Mucosa of stomach (tissue), 1 donor: ENCODE measurements around the gene PRDM10.

Source experiments
- H3K27me3 ChIP-seq: one replicate; pipeline ENCODE4 v1.7.0; 2013; ENCODE audit warnings: mild to moderate bottlenecking, low read length; ENCODE audit not compliant: control insufficient read depth, insufficient read depth
- H3K36me3 ChIP-seq: one replicate; pipeline ENCODE4 v1.7.0; 2013; ENCODE audit warnings: low read length; ENCODE audit not compliant: control insufficient read depth, insufficient read depth
- H3K4me1 ChIP-seq: one replicate; pipeline ENCODE4 v1.7.0; 2013; ENCODE audit warnings: mild to moderate bottlenecking, low read length; ENCODE audit not compliant: control insufficient read depth, insufficient read depth
- H3K4me3 ChIP-seq: one replicate; pipeline ENCODE4 v1.7.0; 2013; ENCODE audit warnings: low read length
- H3K9ac ChIP-seq: one replicate; pipeline ENCODE4 v1.7.0; 2013; ENCODE audit warnings: mild to moderate bottlenecking, low read length, moderate library complexity
- H3K9me3 ChIP-seq: one replicate; pipeline ENCODE4 v1.7.0; 2013; ENCODE audit warnings: mild to moderate bottlenecking, low read length, moderate library complexity; ENCODE audit not compliant: control insufficient read depth
- donor health status: Pancreatic carcinoma.

Gene PRDM10

GRCh38 chr11:129950101-129951091, 52.2 kb downstream of the PRDM10 start:
- H3K27me3 ChIP-seq = no peaks in the 10 kb centered on the region
- H3K4me3 ChIP-seq = no peak overlapping the region
- peaks cover 8% of the 10 kb centered on the region for H3K4me1 ChIP-seq
- no peak overlapping the region for H3K9ac ChIP-seq
- no peaks in the 10 kb centered on the region for H3K9me3 ChIP-seq
- H3K36me3 ChIP-seq = no peaks in the 10 kb centered on the region

- Histone ChIP-seq H3K4me1 (peaks cover 8% of the 10 kb centered on the region), H3K9ac (no peak overlapping the region), H3K9me3 (no peaks in the 10 kb centered on the region), H3K27me3 (no peaks in the 10 kb centered on the region), H3K36me3 (no peaks in the 10 kb centered on the region), H3K4me3 (no peak overlapping the region)
Observed at GRCh38 chr11:129948926-129949466, 53.6 kb downstream of the PRDM10 start.

- Histone ChIP-seq H3K4me1 (peaks cover 8% of the 10 kb centered on the region), H3K36me3 (no peaks in the 10 kb centered on the region), H3K9me3 (no peaks in the 10 kb centered on the region), H3K9ac (no peak overlapping the region), H3K4me3 (no peak overlapping the region), H3K27me3 (no peaks in the 10 kb centered on the region)
Observed at GRCh38 chr11:129947474-129947873, 55.2 kb downstream of the PRDM10 start.

GRCh38 chr11:129946965-129947364, 55.7 kb downstream of the PRDM10 start:
- H3K36me3 ChIP-seq = no peaks in the 10 kb centered on the region
- no peak overlapping the region for H3K4me3 ChIP-seq
- no peaks in the 10 kb centered on the region for H3K27me3 ChIP-seq
- H3K4me1 ChIP-seq = peaks cover 8% of the 10 kb centered on the region
- H3K9ac ChIP-seq = no peak overlapping the region
- H3K9me3 ChIP-seq = no peaks in the 10 kb centered on the region

- no peaks in the 10 kb centered on the region for H3K27me3 ChIP-seq
- no peaks in the 10 kb centered on the region for H3K9me3 ChIP-seq
- H3K36me3 ChIP-seq = no peaks in the 10 kb centered on the region
- H3K4me1 ChIP-seq = peaks cover 8% of the 10 kb centered on the region
- H3K4me3 ChIP-seq = no peak overlapping the region
- H3K9ac ChIP-seq = no peak overlapping the region
Observed at GRCh38 chr11:129946256-129946655, 56.4 kb downstream of the PRDM10 start.

- Histone ChIP-seq H3K4me1 (peaks cover 3% of the 10 kb centered on the region), H3K9me3 (no peaks in the 10 kb centered on the region), H3K27me3 (no peaks in the 10 kb centered on the region), H3K36me3 (no peaks in the 10 kb centered on the region), H3K9ac (no peak overlapping the region), H3K4me3 (no peak overlapping the region)
Observed at GRCh38 chr11:129945373-129945772, 57.3 kb downstream of the PRDM10 start.

GRCh38 chr11:129944696-129945095, 57.9 kb downstream of the PRDM10 start:
- Histone ChIP-seq H3K9ac (no peak overlapping the region), H3K27me3 (no peaks in the 10 kb centered on the region), H3K36me3 (no peaks in the 10 kb centered on the region), H3K4me1 (no peaks in the 10 kb centered on the region), H3K9me3 (no peaks in the 10 kb centered on the region), H3K4me3 (no peak overlapping the region)

- Histone ChIP-seq H3K9ac (no peak overlapping the region), H3K4me1 (no peaks in the 10 kb centered on the region), H3K4me3 (no peak overlapping the region), H3K27me3 (no peaks in the 10 kb centered on the region), H3K9me3 (no peaks in the 10 kb centered on the region), H3K36me3 (no peaks in the 10 kb centered on the region)
Observed at GRCh38 chr11:129943036-129943435, 59.6 kb downstream of the PRDM10 start.

- no peaks in the 10 kb centered on the region for H3K27me3 ChIP-seq
- H3K36me3 ChIP-seq = no peaks in the 10 kb centered on the region
Observed at GRCh38 chr11:129939510-129939909, 63.1 kb downstream of the PRDM10 start.

GRCh38 chr11:129938764-129939163, 63.9 kb downstream of the PRDM10 start:
- H3K9me3 ChIP-seq = no peaks in the 10 kb centered on the region
- no peaks in the 10 kb centered on the region for H3K27me3 ChIP-seq
- H3K4me3 ChIP-seq = no peak overlapping the region
- no peaks in the 10 kb centered on the region for H3K36me3 ChIP-seq
- no peak overlapping the region for H3K9ac ChIP-seq
- H3K4me1 ChIP-seq = no peaks in the 10 kb centered on the region

More at GRCh38 chr11:129939510-129939909, 63.1 kb downstream of the PRDM10 start:
- Histone ChIP-seq H3K9me3 (no peaks in the 10 kb centered on the region), H3K4me1 (no peaks in the 10 kb centered on the region), H3K9ac (no peak overlapping the region), H3K4me3 (no peak overlapping the region)

- Histone ChIP-seq H3K4me1 (no peaks in the 10 kb centered on the region), H3K9ac (no peak overlapping the region), H3K4me3 (no peak overlapping the region), H3K9me3 (no peaks in the 10 kb centered on the region), H3K36me3 (no peaks in the 10 kb centered on the region), H3K27me3 (no peaks in the 10 kb centered on the region)
Observed at GRCh38 chr11:129937592-129938238, 64.9 kb downstream of the PRDM10 start.

GRCh38 chr11:129935723-129936122, 66.9 kb downstream of the PRDM10 start:
- Histone ChIP-seq H3K36me3 (no peaks in the 10 kb centered on the region), H3K4me1 (no peaks in the 10 kb centered on the region), H3K9ac (no peak overlapping the region), H3K9me3 (no peaks in the 10 kb centered on the region), H3K27me3 (no peaks in the 10 kb centered on the region), H3K4me3 (no peak overlapping the region)
